Caco-2 (cell line): ENCODE results near the gene CDS1. TPM values are rescaled to one million over a fixed set of nuclear protein-coding genes. Genes with fewer than 3 reads are reported as not detected.

Experiments used
- Bru-seq: library from RNA; stranded (reverse); fragments of 400-500 nt; gene quantifications from one replicate; lab custom pipeline; 2021; lab: Mats Ljungman, UMichigan
- BruChase-seq, 2 experiments: library from RNA; stranded (reverse); fragments of 400-500 nt; gene quantifications; one replicate each; lab custom pipeline; 2021; lab: Mats Ljungman, UMichigan
- BruUV-seq: library from RNA; stranded (reverse); fragments of 400-500 nt; replicated peaks from 2 replicates; lab custom pipeline; 2021; lab: Mats Ljungman, UMichigan
- CTCF ChIA-PET: fragments of 300-600 bp; sonication (Branson Sonifier 250); formaldehyde crosslinking; loops from one replicate; lab custom pipeline; 2022; ENCODE audit warnings: antibody characterized with exemption; lab: Charles Lee
- POLR2A ChIA-PET: fragments of 300-600 bp; sonication (Branson Sonifier 250); formaldehyde crosslinking; loops from one replicate; lab custom pipeline; 2022; ENCODE audit warnings: antibody characterized with exemption; lab: Charles Lee
- DNase-seq, 2 experiments: peaks; one replicate each; pipeline versions ENCODE4 v3.0.0 to v3.0.0-alpha.2; 2020 to 2022
- H3K27me3 ChIP-seq: replicated peaks from 2 replicates; pipeline ENCODE4 v1.6.0; 2011; ENCODE audit warnings: low read length; ENCODE audit not compliant: control insufficient read depth, insufficient read depth
- H3K36me3 ChIP-seq: 2 replicates; pipeline ENCODE4 v1.5.1; 2011; ENCODE audit warnings: low read length; ENCODE audit not compliant: control insufficient read depth, insufficient read depth
- H3K4me1 ChIP-seq: fragments of 250-450 bp; sonication (Bioruptor Pico); 2 replicates; pipeline ENCODE4 v1.5.1; 2020; ENCODE audit warnings: mild to moderate bottlenecking
- H3K4me3 ChIP-seq: 2 replicates; pipeline ENCODE4 v1.5.1; 2011; ENCODE audit warnings: low read depth, mild to moderate bottlenecking, control low read depth, low read length
- H3K9me3 ChIP-seq: fragments of 250-450 bp; sonication (Bioruptor Pico); 2 replicates; pipeline ENCODE4 v1.5.1; 2020; ENCODE audit warnings: mild to moderate bottlenecking, moderate library complexity
- H3K27ac Mint-ChIP-seq: one replicate; pipeline ENCODE4 v1.8.0; 2022; ENCODE audit warnings: mixed read lengths; ENCODE audit not compliant: unreplicated experiment
- H3K27me3 Mint-ChIP-seq: one replicate; pipeline ENCODE4 v1.8.0; 2022; ENCODE audit warnings: mixed read lengths; ENCODE audit not compliant: insufficient read depth, unreplicated experiment
- H3K36me3 Mint-ChIP-seq: one replicate; pipeline ENCODE4 v1.8.0; 2022; ENCODE audit warnings: mild to moderate bottlenecking, mixed read lengths; ENCODE audit not compliant: insufficient read depth, unreplicated experiment
- H3K4me1 Mint-ChIP-seq: one replicate; pipeline ENCODE4 v1.8.0; 2022; ENCODE audit warnings: low read depth, mixed read lengths; ENCODE audit not compliant: unreplicated experiment
- H3K4me3 Mint-ChIP-seq: one replicate; pipeline ENCODE4 v1.8.0; 2022; ENCODE audit warnings: mild to moderate bottlenecking, moderate library complexity, mixed read lengths; ENCODE audit not compliant: unreplicated experiment
- H3K9me3 Mint-ChIP-seq: one replicate; pipeline ENCODE4 v1.8.0; 2022; ENCODE audit warnings: mixed read lengths; ENCODE audit not compliant: unreplicated experiment
- intact Hi-C: fragments of 100-400 bp; cut with micrococcal nuclease; formaldehyde crosslinking; loops from one replicate; pipeline ENCODE4 v1.10.0; 2022; ENCODE audit not compliant: unreplicated experiment
- long read RNA-seq: library from polyadenylated mRNA; stranded (forward); transcript quantifications from one replicate; pipeline ENCODE4 v2.0.0, GENCODE V29; 2022
- total RNA-seq: library from RNA; stranded (reverse); gene quantifications from 2 replicates; pipeline ENCODE4 v1.2.3, GENCODE V29; 2022
- TF ChIP-seq, protein P1 (sequence below), 2 experiments: fragments of 200-600 bp in 1 of 2; IDR thresholded peaks; 1 replicate in 1 of 2; 2 replicates in 1 of 2; pipeline versions ENCODE4 v1.5.1 to v1.8.0; 2011 to 2022; ENCODE audit warnings: antibody characterized with exemption in 1 of 2, control low read depth in 1 of 2, inconsistent platforms in 1 of 2, low read depth in 1 of 2, low read length in 1 of 2, mild to moderate bottlenecking in 1 of 2, moderate library complexity in 1 of 2; ENCODE audit not compliant: insufficient read depth in 1 of 2, severe bottlenecking in 1 of 2, unreplicated experiment in 1 of 2

The CDS1 gene
- total RNA-seq (17.7 and 18.1 TPM in 2 replicates), Bru-seq, nascent RNA (percentile 79 among the genes with signal in this experiment), BruChase-seq, experiment 1, labeled RNA remaining after a 2-hour chase (percentile 80 among the genes with signal in this experiment), BruChase-seq, experiment 2, labeled RNA remaining after a 6-hour chase (percentile 81 among the genes with signal in this experiment)
- long read RNA-seq, full-length matches to known transcripts: 15 of 21 reads
- long read RNA-seq, partial matches to known transcripts: 4 of 21 reads
- long read RNA-seq, other reads (novel, unspliced or antisense): 2 of 21 reads

DNA sequence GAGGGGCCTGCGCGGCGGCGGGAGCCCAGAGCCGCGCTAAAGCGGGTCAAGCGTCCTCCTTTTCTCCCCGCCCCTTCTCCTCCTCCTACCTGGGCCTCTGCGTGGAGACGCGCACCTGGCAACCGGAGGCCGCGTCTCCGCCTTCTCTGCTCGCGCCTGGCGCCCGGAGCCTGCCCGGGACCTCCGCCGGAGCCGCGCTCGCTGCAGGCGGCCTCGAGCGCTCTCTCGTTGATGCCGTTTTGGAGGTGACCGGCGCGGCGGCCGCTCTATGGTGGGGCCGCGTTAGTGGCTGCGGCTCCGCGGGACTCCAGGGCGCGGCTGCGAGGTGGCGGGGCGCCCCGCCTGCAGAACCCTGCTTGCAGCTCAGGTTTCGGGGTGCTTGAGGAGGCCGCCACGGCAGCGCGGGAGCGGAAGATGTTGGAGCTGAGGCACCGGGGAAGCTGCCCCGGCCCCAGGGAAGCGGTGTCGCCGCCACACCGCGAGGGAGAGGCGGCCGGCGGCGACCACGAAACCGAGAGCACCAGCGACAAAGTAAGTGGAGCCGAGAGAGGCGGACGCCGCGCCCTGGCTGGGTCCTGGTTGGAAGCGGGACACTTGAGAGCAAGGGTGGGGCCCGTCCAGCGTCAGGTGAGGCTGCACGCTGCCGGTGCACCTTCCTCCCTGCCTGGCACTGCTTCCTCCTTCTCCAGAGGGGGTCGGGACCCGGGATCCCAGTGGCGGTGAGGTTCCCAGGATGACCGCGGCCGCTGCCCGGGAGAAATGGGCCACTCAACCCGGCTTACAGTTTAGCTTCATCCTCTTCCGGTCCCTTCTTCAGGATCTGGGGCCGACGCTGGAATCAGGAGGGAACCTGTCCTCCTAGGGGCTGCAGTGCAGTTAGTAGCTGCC lies at the start of gene CDS1:
CDS1 (plus strand) TSS at position 140 of the 888 bp plus-strand sequence; CDS start at position 415, 275 bp downstream.
- ChIA-PET CTCF (interaction anchor here (0.5 kb wide), 1 partner anchor 73 kb away, joined by 4 read pairs; no protein-coding TSS in a partner anchor), POLR2A (interaction anchor here (0.7 kb wide), 1 partner anchor 11 kb away, joined by 5 read pairs; no protein-coding TSS in a partner anchor)
- no TSS peak for BruUV-seq
- Mint-ChIP-seq H3K36me3 (peaks cover 24% of the 10 kb centered on the region), H3K27me3 (no peaks in the 10 kb centered on the region), H3K4me1 (peaks cover 37% of the 10 kb centered on the region), H3K27ac (peak within 1 kb of the TSS; percentile 90), H3K9me3 (peaks cover 18% of the 10 kb centered on the region), H3K4me3 (peak within 1 kb of the TSS; percentile 73)
- intact Hi-C loops: loop anchor here (1.0 to 5.0 kb wide), 2 partner anchors 10 to 114 kb away; no protein-coding TSS in a partner anchor
- H3K4me1 ChIP-seq: peaks cover 33% of the 10 kb centered on the region
- peak within 1 kb of the TSS; percentile 80 for H3K4me3 ChIP-seq
- H3K27me3 ChIP-seq: no peaks in the 10 kb centered on the region
- peak; percentile 48 to 60 for DNase-seq
- TF ChIP-seq, protein P1, sequence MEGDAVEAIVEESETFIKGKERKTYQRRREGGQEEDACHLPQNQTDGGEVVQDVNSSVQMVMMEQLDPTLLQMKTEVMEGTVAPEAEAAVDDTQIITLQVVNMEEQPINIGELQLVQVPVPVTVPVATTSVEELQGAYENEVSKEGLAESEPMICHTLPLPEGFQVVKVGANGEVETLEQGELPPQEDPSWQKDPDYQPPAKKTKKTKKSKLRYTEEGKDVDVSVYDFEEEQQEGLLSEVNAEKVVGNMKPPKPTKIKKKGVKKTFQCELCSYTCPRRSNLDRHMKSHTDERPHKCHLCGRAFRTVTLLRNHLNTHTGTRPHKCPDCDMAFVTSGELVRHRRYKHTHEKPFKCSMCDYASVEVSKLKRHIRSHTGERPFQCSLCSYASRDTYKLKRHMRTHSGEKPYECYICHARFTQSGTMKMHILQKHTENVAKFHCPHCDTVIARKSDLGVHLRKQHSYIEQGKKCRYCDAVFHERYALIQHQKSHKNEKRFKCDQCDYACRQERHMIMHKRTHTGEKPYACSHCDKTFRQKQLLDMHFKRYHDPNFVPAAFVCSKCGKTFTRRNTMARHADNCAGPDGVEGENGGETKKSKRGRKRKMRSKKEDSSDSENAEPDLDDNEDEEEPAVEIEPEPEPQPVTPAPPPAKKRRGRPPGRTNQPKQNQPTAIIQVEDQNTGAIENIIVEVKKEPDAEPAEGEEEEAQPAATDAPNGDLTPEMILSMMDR (IDR thresholded peaks at IDR 0.05; ENCODE audit: insufficient read depth in 1 of 2, low read depth in 1 of 2, low read length in 1 of 2, severe bottlenecking in 1 of 2, unreplicated experiment in 1 of 2): no peak
- H3K9me3 ChIP-seq: no peaks in the 10 kb centered on the region; the same call in 1 of the 2 replicates
- no peaks in the 10 kb centered on the region; the same call in 1 of the 2 replicates for H3K36me3 ChIP-seq

DNA sequence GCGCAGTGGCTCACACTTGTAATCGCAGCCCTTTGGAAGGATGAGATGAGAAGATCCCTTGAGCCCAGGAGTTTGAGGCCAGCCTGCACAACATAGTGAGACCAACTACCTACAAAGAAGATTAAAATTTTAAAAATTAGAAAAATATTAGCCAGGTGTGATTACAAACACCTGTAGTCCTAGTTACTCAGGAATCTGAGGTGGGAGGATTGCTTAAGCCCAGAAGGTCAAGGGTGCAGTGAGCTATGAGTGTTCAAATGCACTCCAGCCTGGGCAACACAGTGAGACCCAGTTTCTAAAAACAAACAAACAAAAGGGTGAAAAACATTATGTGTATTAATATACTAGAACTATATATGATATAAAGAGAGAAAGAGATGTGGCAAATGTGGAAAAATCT lies 47.0 kb upstream of the CDS1 start:
- TF ChIP-seq, protein P1 (IDR thresholded peaks at IDR 0.05; ENCODE audit: insufficient read depth in 1 of 2, low read depth in 1 of 2, low read length in 1 of 2, severe bottlenecking in 1 of 2, unreplicated experiment in 1 of 2): no peak
- Histone ChIP-seq H3K27me3 (no peaks in the 10 kb centered on the region), H3K36me3 (no peaks in the 10 kb centered on the region), H3K4me3 (no peak overlapping the region), H3K4me1 (no peaks in the 10 kb centered on the region), H3K9me3 (no peaks in the 10 kb centered on the region)
- no peaks in the 10 kb centered on the region for H3K36me3 Mint-ChIP-seq
- no peak overlapping the region for H3K4me3 Mint-ChIP-seq
- H3K4me1 Mint-ChIP-seq: no peaks in the 10 kb centered on the region
- no peak for DNase-seq
- ChIA-PET CTCF (no interaction called here), POLR2A (no interaction called here)
- no TSS peak for BruUV-seq
- H3K9me3 Mint-ChIP-seq: peaks cover 14% of the 10 kb centered on the region
- H3K27me3 Mint-ChIP-seq: peaks cover 7% of the 10 kb centered on the region
- H3K27ac Mint-ChIP-seq: no peak overlapping the region
- intact Hi-C loops: no loop called here

GRCh38 chr4:84545093-84545492 lies 37.8 kb upstream of the CDS1 start:
- ChIA-PET CTCF (no interaction called here), POLR2A (no interaction called here)
- H3K9me3 Mint-ChIP-seq: no peaks in the 10 kb centered on the region

More at GRCh38 chr4:84545093-84545492, 37.8 kb upstream of the CDS1 start:
- no peak for DNase-seq
- no peaks in the 10 kb centered on the region for H3K36me3 ChIP-seq
- no peak overlapping the region for H3K27ac Mint-ChIP-seq
- H3K4me3 Mint-ChIP-seq: no peak overlapping the region
- no peaks in the 10 kb centered on the region for H3K4me1 Mint-ChIP-seq
- H3K36me3 Mint-ChIP-seq: no peaks in the 10 kb centered on the region
- no peaks in the 10 kb centered on the region for H3K9me3 ChIP-seq
- no peaks in the 10 kb centered on the region for H3K27me3 ChIP-seq
- H3K4me3 ChIP-seq: no peak overlapping the region
- no TSS peak for BruUV-seq
- intact Hi-C loops: no loop called here
- TF ChIP-seq, protein P1 (IDR thresholded peaks at IDR 0.05; ENCODE audit: insufficient read depth in 1 of 2, low read depth in 1 of 2, low read length in 1 of 2, severe bottlenecking in 1 of 2, unreplicated experiment in 1 of 2): no peak
- H3K4me1 ChIP-seq: no peaks in the 10 kb centered on the region
- peaks cover 8% of the 10 kb centered on the region for H3K27me3 Mint-ChIP-seq
